OCI-LY3 (cell line): ENCODE results near the gene ATPAF2.

Experiments
- H2AFZ ChIP-seq: fragments of 200-600, 300-600 bp; shearing (Covaris generic); 2 replicates; pipeline ENCODE4 v1.6.0; 2014; ENCODE audit warnings: antibody characterized with exemption, low read depth, low read length
- H3K27ac ChIP-seq: fragments of 200-600, 300-600 bp; sonication (generic); 2 replicates; pipeline ENCODE4 v1.5.1; 2014; ENCODE audit warnings: mild to moderate bottlenecking, low read length, moderate library complexity, mixed read lengths
- H3K27me3 ChIP-seq: fragments of 200-600, 300-600 bp; sonication (generic); 2 replicates; pipeline ENCODE4 v1.6.1; 2014; ENCODE audit warnings: low read depth, low read length, mixed read lengths
- H3K36me3 ChIP-seq: fragments of 200-600, 300-600 bp; sonication (generic); replicated peaks from 2 replicates; pipeline ENCODE3; 2014; ENCODE audit warnings: low read depth, low read length, mixed read lengths
- H3K4me1 ChIP-seq: fragments of 300-600, 200-600 bp; sonication (generic); 2 replicates; pipeline ENCODE4 v1.6.1; 2014; ENCODE audit warnings: low read length, mixed read lengths
- H3K4me2 ChIP-seq: fragments of 200-600, 300-600 bp; sonication (generic); 2 replicates; pipeline ENCODE4 v1.6.1; 2014; ENCODE audit warnings: low read length, mixed read lengths
- H3K4me3 ChIP-seq: fragments of 300-600, 200-600 bp; sonication (generic); 2 replicates; pipeline ENCODE4 v1.5.1; 2014; ENCODE audit warnings: antibody characterized with exemption, mild to moderate bottlenecking, low read length, moderate library complexity
- H3K79me2 ChIP-seq: fragments of 300-600, 200-600 bp; shearing (Covaris generic); 2 replicates; pipeline ENCODE4 v1.6.1; 2014; ENCODE audit warnings: mild to moderate bottlenecking, low read length, mixed read lengths
- H3K9ac ChIP-seq: fragments of 300-600, 200-600 bp; shearing (Covaris generic); 2 replicates; pipeline ENCODE4 v1.6.0; 2014; ENCODE audit warnings: mild to moderate bottlenecking, low read length, moderate library complexity
- H3K9me3 ChIP-seq: fragments of 200-600, 300-600 bp; shearing (Covaris generic); 2 replicates; pipeline ENCODE4 v1.6.1; 2014; ENCODE audit warnings: low read length, mixed read lengths; ENCODE audit not compliant: insufficient read depth
- H4K20me1 ChIP-seq: fragments of 200-600, 300-600 bp; sonication (generic); 2 replicates; pipeline ENCODE4 v1.6.1; 2016; ENCODE audit warnings: low read length, mixed read lengths; ENCODE audit not compliant: insufficient read depth
- EZH2phosphoT487 ChIP-seq: fragments of 200-600 bp; shearing (Covaris generic); IDR thresholded peaks from 2 replicates; pipeline ENCODE4 v1.6.1; 2018; ENCODE audit warnings: antibody characterized with exemption, mixed run types, low read depth
- TF ChIP-seq, protein P1 (sequence below): fragments of 200-600, 300-600 bp; sonication (generic); IDR thresholded peaks from 2 replicates; pipeline ENCODE4 v1.5.1; 2014; ENCODE audit warnings: antibody characterized with exemption, low read length, low read depth

ATPAF2 gene

DNA sequence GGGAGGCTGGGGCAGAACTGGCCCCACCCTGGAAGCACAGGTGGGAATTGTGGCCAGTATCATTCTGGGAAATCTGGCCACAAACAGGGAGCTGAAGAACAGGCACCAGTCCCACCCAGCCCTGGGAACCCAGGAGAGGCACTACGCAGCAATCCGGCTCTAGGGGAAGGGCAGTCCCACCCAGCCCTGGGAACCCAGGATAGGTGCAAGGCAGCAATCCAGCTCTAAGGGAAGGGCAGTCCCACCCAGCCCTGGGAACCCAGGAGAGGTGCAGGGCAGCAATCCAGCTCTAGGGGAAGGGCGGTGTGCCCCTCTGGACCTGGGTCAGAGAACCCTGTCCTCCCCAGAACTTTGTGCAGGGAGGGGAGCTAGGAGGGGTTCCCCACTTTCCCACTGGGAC is 59.2 kb downstream of the ATPAF2 start:
- Histone ChIP-seq H2AFZ (no peak overlapping the region), H3K79me2 (no peaks in the 10 kb centered on the region), H4K20me1 (no peaks in the 10 kb centered on the region), H3K4me3 (no peak overlapping the region), H3K27ac (no peak overlapping the region), H3K27me3 (no peaks in the 10 kb centered on the region), H3K4me1 (no peaks in the 10 kb centered on the region), H3K36me3 (no peaks in the 10 kb centered on the region), H3K4me2 (no peak overlapping the region), H3K9me3 (no peaks in the 10 kb centered on the region), H3K9ac (no peak overlapping the region)
- TF ChIP-seq, protein P1, sequence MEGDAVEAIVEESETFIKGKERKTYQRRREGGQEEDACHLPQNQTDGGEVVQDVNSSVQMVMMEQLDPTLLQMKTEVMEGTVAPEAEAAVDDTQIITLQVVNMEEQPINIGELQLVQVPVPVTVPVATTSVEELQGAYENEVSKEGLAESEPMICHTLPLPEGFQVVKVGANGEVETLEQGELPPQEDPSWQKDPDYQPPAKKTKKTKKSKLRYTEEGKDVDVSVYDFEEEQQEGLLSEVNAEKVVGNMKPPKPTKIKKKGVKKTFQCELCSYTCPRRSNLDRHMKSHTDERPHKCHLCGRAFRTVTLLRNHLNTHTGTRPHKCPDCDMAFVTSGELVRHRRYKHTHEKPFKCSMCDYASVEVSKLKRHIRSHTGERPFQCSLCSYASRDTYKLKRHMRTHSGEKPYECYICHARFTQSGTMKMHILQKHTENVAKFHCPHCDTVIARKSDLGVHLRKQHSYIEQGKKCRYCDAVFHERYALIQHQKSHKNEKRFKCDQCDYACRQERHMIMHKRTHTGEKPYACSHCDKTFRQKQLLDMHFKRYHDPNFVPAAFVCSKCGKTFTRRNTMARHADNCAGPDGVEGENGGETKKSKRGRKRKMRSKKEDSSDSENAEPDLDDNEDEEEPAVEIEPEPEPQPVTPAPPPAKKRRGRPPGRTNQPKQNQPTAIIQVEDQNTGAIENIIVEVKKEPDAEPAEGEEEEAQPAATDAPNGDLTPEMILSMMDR = no peak
- TF ChIP-seq EZH2phosphoT487 = no peak

DNA sequence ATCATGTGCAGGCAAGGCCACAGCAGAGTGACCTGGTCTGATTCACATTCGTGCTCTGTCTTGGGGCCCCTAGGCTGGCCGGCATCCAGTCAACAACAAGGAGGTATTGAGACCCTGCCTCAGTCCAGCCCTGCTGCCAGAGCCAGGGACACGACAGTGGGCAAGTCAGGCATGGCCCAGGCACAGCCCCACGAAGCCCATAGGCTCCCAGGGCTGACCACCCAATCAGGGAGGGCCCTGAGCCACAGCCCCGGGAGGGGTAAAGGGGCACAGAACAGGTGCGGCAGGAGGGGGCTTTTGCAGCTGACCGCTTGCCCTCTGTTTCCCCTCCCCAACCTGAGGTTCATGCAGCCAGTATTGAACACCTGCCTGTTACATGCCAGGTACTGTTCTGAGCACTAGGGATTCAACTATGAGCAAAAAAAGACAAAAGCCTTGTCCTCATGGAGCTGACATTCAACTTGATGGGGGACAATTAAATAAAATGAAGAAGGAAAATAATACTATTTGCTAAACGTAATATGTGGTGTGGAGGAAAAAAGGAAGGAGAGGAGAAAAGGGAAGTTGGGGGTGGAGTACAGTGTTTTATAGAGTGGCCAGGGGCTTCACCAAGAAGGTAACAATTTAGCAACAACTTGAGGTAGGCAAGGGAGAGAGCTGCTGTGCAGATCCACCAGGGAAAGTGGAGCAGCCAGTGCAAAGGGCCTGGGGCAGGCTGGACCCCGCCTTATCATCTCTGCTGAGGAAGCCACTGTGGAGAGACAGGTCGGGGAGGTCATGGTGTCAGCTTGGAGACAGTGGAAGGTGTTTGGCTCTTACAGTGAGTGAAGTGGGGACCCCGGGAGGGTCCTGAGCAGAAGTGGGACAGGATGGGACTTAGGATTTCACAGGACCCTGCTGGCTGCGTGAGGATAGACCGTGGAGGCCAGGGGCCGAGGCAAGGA is 60.2 kb downstream of the ATPAF2 start:
- no peaks in the 10 kb centered on the region for H3K79me2 ChIP-seq
- H3K9ac ChIP-seq = no peak overlapping the region
- no peaks in the 10 kb centered on the region for H3K27me3 ChIP-seq
- H3K4me1 ChIP-seq = no peaks in the 10 kb centered on the region
- H3K27ac ChIP-seq = no peak overlapping the region
- TF ChIP-seq, protein P1 = no peak
- TF ChIP-seq EZH2phosphoT487 = no peak
- H2AFZ ChIP-seq = no peak overlapping the region
- no peaks in the 10 kb centered on the region for H3K9me3 ChIP-seq
- no peak overlapping the region for H3K4me3 ChIP-seq
- H3K4me2 ChIP-seq = no peak overlapping the region
- no peaks in the 10 kb centered on the region for H4K20me1 ChIP-seq
- no peaks in the 10 kb centered on the region for H3K36me3 ChIP-seq

DNA sequence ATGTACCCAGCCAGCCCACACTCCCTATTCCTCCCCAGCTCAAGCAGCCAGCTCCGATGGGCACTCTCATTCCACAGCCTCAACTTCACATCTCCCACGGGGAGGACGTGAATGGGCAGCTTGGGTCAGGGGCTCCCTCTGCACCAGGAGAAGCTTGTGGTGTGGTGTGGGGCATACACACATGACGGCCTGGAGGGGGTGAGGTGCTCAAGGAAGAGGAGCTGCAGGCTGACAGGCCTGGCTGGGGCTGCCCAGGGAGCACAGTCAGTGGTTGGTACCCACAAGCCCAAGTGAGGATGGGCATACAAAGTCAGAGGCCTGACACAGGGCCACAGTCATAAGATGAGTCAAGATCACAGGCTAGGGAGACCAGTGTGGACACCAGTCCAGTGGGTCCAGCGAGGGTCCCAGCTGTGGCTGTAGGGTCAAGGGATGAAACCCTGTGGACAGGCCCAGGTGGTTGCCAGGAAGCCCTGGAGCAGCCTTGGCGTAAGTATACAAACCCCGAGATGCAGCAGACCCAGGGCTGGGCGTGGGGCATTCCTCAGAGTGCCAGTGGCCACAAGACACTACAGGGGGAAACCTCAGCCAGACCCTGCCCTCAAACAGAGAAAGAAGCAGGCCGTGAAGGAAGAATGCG is 61.9 kb downstream of the ATPAF2 start:
- H3K79me2 ChIP-seq = no peaks in the 10 kb centered on the region
- no peaks in the 10 kb centered on the region for H4K20me1 ChIP-seq
- TF ChIP-seq EZH2phosphoT487 = no peak
- TF ChIP-seq, protein P1 = no peak
- no peaks in the 10 kb centered on the region for H3K27me3 ChIP-seq
- H3K36me3 ChIP-seq = no peaks in the 10 kb centered on the region
- H3K4me3 ChIP-seq = no peak overlapping the region
- no peaks in the 10 kb centered on the region for H3K4me1 ChIP-seq
- H2AFZ ChIP-seq = no peak overlapping the region
- H3K27ac ChIP-seq = no peak overlapping the region
- H3K4me2 ChIP-seq = no peak overlapping the region
- H3K9ac ChIP-seq = no peak overlapping the region
- H3K9me3 ChIP-seq = no peaks in the 10 kb centered on the region

DNA sequence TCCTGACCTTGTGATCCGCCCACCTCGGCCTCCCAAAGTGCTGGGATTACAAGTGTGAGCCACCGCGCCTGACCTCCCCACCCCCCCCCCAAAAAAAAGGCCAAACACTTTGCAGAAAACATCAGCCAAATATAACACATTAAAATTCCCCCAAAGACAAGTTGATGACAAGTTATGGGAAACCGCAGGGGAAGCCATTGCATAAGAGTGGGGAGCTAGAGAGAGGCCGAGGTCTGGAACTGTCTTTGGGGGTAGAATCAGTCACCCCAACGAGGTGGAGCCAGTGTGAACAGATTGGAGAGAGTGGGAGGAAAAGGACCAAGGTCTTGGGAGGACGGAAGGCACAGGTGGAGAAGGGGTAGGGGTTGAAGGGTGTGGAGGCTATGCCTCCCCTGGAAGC is 63.5 kb downstream of the ATPAF2 start:
- TF ChIP-seq EZH2phosphoT487 = no peak
- TF ChIP-seq, protein P1 = no peak
- Histone ChIP-seq H3K4me2 (no peak overlapping the region), H3K27me3 (no peaks in the 10 kb centered on the region), H3K9me3 (no peaks in the 10 kb centered on the region), H3K4me3 (no peak overlapping the region), H2AFZ (no peak overlapping the region), H3K9ac (no peak overlapping the region), H3K4me1 (0 out of 2 replicates have a peak, but pooled peaks cover 2% of the 10 kb centered on the region), H3K27ac (no peak overlapping the region), H3K79me2 (no peaks in the 10 kb centered on the region), H4K20me1 (no peaks in the 10 kb centered on the region), H3K36me3 (no peaks in the 10 kb centered on the region)
